KOPT-K1 (cell line): Measurements from ENCODE around the gene XRCC6.
"Not testable (repeated sequence)": the region's sequence is repeated elsewhere in the genome, so short reads cannot be mapped to it uniquely, and the experiment has no call there.

ENCODE experiments used
- H3K27ac ChIP-seq: fragments of 200-600 bp; sonication (generic); 2 replicates; pipeline ENCODE4 v1.5.1; 2016; ENCODE audit warnings: antibody characterized with exemption, mild to moderate bottlenecking, low read depth, low read length; ENCODE audit not compliant: poor library complexity, severe bottlenecking
- H3K36me3 ChIP-seq: fragments of 200-600 bp; sonication (generic); 2 replicates; pipeline ENCODE4 v1.5.1; 2017; ENCODE audit warnings: antibody characterized with exemption, mild to moderate bottlenecking, low read length, moderate library complexity; ENCODE audit not compliant: insufficient read depth
- H3K9me3 ChIP-seq: fragments of 200-600 bp; sonication (generic); 2 replicates; pipeline ENCODE4 v1.5.1; 2017; ENCODE audit warnings: antibody characterized with exemption, low read length, mild to moderate bottlenecking; ENCODE audit not compliant: insufficient read depth, poor library complexity, severe bottlenecking

The XRCC6 gene

GRCh38 chr22:41676134-41676533 lies 55.0 kb downstream of the XRCC6 start:
- Histone ChIP-seq H3K27ac (no peak overlapping the region), H3K9me3 (no peaks in the 10 kb centered on the region), H3K36me3 (peaks cover 98% of the 10 kb centered on the region)

GRCh38 chr22:41681616-41682015 lies 60.5 kb downstream of the XRCC6 start:
- no peaks in the 10 kb centered on the region for H3K9me3 ChIP-seq
- no peak overlapping the region for H3K27ac ChIP-seq
- H3K36me3 ChIP-seq = peaks cover 51% of the 10 kb centered on the region

GRCh38 chr22:41682033-41682807 lies 61.1 kb downstream of the XRCC6 start:
- H3K27ac ChIP-seq = peak overlapping the region; percentile 61
- no peaks in the 10 kb centered on the region for H3K9me3 ChIP-seq
- H3K36me3 ChIP-seq = peaks cover 45% of the 10 kb centered on the region

- Histone ChIP-seq H3K36me3 (peaks cover 37% of the 10 kb centered on the region), H3K27ac (no peak overlapping the region), H3K9me3 (no peaks in the 10 kb centered on the region)
Observed at GRCh38 chr22:41683052-41683451, 62.0 kb downstream of the XRCC6 start.

- Histone ChIP-seq H3K27ac (no peak overlapping the region), H3K36me3 (peaks cover 31% of the 10 kb centered on the region), H3K9me3 (no peaks in the 10 kb centered on the region)
Observed at GRCh38 chr22:41683616-41684015, 62.5 kb downstream of the XRCC6 start.

- Histone ChIP-seq H3K27ac (no peak overlapping the region), H3K9me3 (no peaks in the 10 kb centered on the region), H3K36me3 (peaks cover 26% of the 10 kb centered on the region)
Observed at GRCh38 chr22:41684194-41684593, 63.1 kb downstream of the XRCC6 start.

- peak overlapping the region; percentile 85 for H3K27ac ChIP-seq
- H3K9me3 ChIP-seq = not testable (repeated sequence)
Observed at GRCh38 chr22:41686890-41687289, 65.8 kb downstream of the XRCC6 start.

GRCh38 chr22:41687901-41688364 lies 66.8 kb downstream of the XRCC6 start:
- Histone ChIP-seq H3K9me3 (no peaks in the 10 kb centered on the region), H3K27ac (peak overlapping the region; percentile 85), H3K36me3 (peaks cover 4% of the 10 kb centered on the region; the same call in 1 of the 2 replicates)

More at GRCh38 chr22:41686890-41687289, 65.8 kb downstream of the XRCC6 start:
- H3K36me3 ChIP-seq = not testable (repeated sequence)

GRCh38 chr22:41688365-41689211 lies 67.5 kb downstream of the XRCC6 start, which contains the start of gene SNU13:
Gene SNU13 (minus strand): TSS chr22:41688867. CDS start chr22:41688796, 71 bp downstream.
- H3K36me3 ChIP-seq = peaks cover 11% of the 10 kb centered on the region; the same call in 1 of the 2 replicates
- peak within 1 kb of the TSS; percentile 85 for H3K27ac ChIP-seq
- no peaks in the 10 kb centered on the region for H3K9me3 ChIP-seq

- Histone ChIP-seq H3K36me3 (peaks cover 24% of the 10 kb centered on the region; the same call in 1 of the 2 replicates), H3K9me3 (no peaks in the 10 kb centered on the region), H3K27ac (no peak overlapping the region)
Observed at GRCh38 chr22:41690476-41690875, 69.4 kb downstream of the XRCC6 start.

GRCh38 chr22:41695211-41695610 lies 74.1 kb downstream of the XRCC6 start:
- H3K9me3 ChIP-seq = no peaks in the 10 kb centered on the region
- peaks cover 24% of the 10 kb centered on the region; the same call in 1 of the 2 replicates for H3K36me3 ChIP-seq
- H3K27ac ChIP-seq = no peak overlapping the region

GRCh38 chr22:41696703-41697102 lies 75.6 kb downstream of the XRCC6 start:
- Histone ChIP-seq H3K9me3 (no peaks in the 10 kb centered on the region), H3K36me3 (peaks cover 24% of the 10 kb centered on the region; the same call in 1 of the 2 replicates), H3K27ac (peak overlapping the region; percentile 23)

GRCh38 chr22:41697126-41697775 lies 76.2 kb downstream of the XRCC6 start:
- peak overlapping the region; percentile 23 for H3K27ac ChIP-seq
- H3K9me3 ChIP-seq = no peaks in the 10 kb centered on the region
- H3K36me3 ChIP-seq = peaks cover 24% of the 10 kb centered on the region; the same call in 1 of the 2 replicates

GRCh38 chr22:41699264-41700107 lies 78.4 kb downstream of the XRCC6 start, which contains the start of gene MEI1:
Gene MEI1 (plus strand): TSS chr22:41699503. CDS start chr22:41699539, 36 bp downstream.
- no peak within 1 kb of the TSS for H3K27ac ChIP-seq
- H3K9me3 ChIP-seq = no peaks in the 10 kb centered on the region
- H3K36me3 ChIP-seq = peaks cover 8% of the 10 kb centered on the region; the same call in 1 of the 2 replicates
